Right hindlimb (tissue), 1 donor: ENCODE data around the gene MTERF4.
A peak's percentile ranks its signal among the peaks of the same experiment; 100 is the strongest.

ENCODE experiments used
- DNase-seq: peaks from one replicate; pipeline ENCODE4 v3.0.0-alpha.2; 2018

MTERF4 gene, protein sequence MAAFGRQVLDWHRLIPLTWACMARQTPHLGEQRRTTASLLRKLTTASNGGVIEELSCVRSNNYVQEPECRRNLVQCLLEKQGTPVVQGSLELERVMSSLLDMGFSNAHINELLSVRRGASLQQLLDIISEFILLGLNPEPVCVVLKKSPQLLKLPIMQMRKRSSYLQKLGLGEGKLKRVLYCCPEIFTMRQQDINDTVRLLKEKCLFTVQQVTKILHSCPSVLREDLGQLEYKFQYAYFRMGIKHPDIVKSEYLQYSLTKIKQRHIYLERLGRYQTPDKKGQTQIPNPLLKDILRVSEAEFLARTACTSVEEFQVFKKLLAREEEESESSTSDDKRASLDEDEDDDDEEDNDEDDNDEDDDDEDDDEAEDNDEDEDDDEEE

DNA sequence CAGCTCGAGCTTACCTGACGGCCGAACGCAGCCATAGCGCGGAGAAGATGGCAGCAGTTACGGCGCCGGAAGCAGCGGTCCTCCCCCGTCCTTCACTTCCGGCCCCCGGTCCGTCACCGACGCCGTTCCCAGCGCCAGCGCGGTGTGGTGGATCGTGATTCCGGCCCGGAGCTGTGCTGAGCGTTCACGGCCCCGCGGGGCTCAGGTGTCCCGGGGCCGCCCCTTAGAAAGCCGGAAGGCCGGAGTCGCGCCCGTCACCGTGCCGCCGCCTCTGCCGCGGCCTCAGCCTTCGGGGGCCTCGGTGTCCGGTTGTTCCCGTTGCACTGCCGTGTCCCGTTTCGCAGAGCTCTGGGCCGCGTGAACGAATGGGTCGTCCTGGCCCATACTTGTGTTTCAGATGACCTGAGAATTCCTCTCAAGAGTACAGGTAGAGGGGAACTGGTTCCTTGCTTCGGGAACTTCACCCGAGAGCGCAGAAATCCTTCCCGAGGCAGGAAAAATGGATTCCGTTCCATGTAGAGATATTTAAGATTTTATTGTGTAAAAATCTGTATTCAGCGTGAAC is at the start of gene MTERF4:
TSS of gene MTERF4 (minus strand) at position 49 of the 565 bp plus-strand sequence. CDS start at position 35, 14 bp downstream.
- DNase-seq: peak; percentile 91

DNA sequence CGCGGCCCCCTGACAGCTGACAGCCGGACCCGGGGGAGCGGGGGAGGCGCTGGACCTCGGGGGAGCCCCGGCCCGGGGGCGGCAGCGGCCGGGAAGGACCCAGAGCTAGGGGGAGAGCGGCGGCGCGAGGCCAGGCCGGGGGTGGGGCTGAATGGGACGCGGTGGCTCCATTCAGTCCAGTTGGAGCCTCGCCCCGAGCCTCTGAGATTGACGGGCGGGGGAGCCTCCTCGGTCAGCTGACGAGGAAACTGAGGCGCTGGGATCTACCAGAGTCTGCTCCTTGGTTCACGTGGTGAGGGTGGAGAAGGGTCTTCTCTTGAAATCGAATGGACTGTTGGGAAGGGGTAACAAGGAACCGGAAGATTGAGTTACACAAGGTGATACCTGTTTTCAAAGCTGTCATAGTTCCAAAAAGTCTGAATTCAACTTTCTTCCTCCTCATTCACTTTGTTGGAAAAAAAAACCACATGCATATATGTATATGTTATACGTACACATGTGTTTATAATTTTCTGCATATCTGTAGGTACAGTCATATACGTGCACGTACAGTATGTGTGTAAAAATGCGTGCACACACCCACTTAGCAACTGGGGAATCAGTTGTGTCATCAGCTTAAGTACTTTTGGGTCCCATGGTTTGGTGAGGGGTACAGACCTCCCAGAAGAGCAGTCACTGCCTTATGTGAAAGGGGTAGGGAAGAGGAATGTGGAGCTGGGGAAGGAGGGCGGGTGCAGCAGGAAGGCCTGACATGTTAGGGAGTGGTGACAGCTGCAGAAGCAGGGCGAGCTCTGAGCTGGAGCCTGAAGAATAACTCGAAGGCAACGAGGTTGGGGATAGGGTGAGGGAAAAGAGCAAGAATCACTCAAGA is 48.8 kb upstream of the MTERF4 start:
- DNase-seq: no peak

DNA sequence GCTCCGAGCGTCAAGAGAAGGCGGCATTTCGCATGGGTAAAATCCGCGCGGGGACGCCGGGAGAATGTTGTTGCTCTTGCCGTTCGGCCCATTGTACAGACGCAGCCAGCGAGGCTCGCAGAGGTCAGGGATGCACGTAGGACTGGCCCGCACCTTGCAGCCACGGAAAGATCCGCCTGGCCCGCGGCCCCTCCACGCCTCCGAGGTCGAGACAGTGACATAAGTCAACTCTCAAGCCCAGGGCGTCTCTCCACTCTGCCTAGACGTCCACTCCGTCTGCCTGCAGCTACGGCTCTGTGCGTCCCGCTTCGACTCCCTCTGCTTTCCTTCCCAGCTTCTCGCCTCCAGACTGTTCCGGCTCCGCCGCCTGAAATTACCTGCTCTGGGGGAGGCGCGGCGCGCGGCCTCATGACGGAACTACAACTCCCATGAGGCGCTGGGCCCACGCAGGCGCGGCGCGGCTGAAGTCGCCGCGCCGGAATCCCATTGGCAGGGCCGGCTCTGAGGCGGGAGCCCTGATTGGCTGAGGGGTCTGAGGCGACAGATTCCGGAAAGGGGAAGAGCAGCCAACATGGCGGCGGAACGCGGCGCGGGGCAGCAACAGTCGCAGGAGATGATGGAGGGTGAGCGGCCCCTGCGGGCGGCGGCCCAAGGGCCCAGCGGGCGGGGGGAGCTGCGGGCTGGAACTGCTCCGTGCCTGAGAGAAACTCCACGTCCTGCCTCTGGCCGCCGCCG is 48.0 kb upstream of the MTERF4 start, which contains the start of gene PPP1R7:
TSS of gene PPP1R7 (plus strand) at position 543 of the 735 bp plus-strand sequence. CDS start at position 572, 29 bp downstream.
- peak; percentile 96 for DNase-seq

DNA sequence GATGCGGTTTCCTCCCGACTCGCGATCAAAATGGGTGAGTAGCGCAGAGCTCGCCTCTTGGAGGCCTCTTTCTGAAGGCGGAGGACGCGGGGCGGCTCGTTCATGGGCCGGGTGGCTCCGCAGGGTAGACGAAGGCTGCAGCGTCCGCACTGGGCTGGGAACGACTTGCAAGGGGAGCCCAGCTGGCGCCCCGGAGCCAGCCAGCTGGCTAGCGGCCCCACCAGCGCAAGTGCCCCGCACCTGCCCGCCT is 47.5 kb upstream of the MTERF4 start:
- DNase-seq: no peak

DNA sequence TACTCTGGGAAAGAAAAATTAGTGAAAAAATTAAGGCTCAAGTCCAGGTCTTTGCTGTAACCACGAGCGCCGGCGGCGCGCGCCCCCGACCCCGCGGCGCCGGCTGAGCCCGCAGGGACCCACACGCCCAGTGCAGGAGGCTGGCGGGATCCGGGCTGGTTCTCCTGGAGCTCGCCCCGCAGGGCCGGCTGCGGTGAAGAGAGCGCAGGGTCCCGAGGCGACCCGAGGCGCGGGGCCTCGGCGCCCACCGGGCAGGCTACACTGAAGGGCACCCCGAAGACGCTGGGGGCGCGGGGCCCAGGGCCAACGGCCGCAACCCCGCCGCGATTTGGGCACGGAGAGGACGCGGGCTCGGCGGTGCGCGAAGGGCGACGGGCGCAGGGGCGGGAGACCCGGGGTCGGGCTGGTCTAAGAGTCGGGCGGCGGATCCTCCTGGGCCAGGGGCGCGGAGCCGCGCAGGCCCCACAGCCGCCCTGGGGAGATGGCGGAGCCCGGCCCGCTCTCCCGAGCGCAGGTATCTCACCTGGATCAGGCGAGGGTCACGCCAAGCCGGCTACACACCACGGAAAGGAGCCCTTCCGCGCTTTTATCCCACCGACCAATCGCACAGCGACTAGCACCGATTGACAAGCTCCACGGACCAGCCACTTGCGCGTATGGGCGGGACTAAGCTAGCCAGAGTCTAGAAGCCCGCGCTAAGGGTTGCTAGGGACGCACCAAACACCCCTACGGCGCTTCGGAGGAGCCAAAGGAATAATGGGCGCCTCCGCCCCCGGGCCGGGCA is 47.0 kb upstream of the MTERF4 start, which contains the start of gene PASK:
TSS of gene PASK (minus strand) at position 582 of the 784 bp plus-strand sequence. CDS start 6,440 bp downstream, outside the sequence.
- peak; percentile 95 for DNase-seq

DNA sequence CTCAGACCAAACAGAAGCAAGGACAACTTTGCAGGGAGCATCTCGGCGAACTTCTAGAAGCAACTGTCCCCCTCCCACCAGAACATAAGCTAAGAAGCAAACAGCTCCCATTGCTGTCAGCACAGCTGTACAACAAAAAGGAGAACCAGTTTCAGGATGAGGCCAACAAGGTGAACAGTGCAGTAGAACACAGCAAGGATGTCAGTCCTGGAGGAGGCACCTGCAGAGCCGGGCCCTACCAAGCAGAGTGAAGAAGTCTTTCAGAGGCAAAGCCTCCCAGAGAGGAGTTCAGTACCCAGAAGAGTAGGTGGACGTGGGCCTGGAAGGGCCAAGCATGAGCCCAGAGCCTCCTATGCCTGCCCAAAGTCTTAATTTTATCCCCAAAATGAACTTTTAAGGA is 46.2 kb upstream of the MTERF4 start:
- DNase-seq: no peak

DNA sequence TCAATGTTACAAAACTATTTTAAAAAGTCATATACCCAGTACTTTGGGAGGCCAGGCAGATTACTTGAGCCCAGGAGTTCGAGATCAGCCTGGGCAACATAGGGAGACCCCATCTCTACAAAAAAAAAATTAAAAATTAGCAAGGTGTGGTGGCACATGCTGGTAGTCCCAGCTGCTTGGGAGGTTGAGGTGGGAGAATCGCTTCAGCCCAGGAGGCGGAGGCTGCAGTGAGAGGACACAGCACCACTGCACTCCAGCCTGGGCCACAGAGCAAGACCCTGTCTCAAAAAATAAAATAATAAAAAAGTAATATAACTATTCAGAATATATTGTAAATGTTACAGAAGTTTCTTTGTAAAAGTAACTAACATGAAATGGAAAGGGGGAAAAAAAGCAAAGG is 45.2 kb upstream of the MTERF4 start:
- no peak for DNase-seq

DNA sequence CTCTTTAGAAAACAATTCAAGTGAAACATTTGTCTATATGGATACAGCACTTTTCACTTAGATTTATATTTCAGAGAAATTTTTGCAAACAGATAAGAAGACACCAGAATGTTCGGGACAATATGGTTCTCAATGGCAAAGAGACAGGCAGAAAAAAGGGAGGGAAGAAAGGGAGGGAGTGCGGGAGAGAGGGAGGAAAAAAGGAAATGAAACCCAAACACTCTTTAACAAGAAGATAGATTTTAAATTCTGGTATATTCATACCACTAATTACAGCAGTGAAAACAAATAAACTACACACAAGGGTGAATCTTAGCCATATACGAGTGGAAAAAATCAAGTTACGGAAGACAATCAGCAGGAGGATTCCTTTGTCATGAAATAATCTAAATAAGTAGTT is 44.2 kb upstream of the MTERF4 start:
- no peak for DNase-seq

DNA sequence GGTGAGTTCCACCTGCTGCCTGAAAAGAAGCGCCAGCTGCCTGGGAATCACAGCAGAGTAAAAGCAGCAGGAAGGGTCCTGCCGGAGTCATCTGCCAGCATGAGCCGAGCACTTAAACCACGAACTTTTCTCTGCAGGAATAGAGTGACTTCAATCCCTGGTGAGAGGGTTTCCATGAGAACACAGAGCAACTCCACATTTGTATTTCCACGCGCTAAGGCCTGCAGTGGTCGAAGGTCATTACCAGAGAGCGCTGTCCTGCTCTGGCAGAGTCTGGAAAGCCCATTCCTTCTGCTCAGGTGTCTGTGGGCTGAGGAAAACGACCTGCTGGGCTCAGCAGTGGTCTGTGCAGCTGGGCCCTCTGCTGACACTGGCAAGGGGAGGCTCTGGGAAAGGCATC is 40.5 kb upstream of the MTERF4 start:
- DNase-seq: no peak

DNA sequence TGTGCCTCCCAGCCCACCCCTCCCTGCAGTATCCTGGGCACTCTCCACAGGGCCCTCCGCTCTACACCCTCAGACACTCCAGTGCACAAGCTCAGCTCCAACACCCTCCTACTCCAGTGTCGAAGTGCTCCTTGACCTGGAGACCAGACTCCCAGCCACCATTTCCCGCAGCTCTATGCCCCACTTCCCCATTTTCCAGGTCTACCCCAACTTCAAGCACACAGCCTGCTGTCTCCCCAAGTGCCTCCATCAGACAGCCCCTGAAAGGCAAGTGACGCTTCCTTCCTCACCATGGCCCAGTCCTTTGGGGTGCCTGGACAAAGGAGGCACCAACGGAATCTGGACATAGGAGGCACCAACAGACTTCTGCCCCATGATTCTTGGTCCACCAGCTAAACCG is 40.0 kb upstream of the MTERF4 start:
- DNase-seq: no peak

DNA sequence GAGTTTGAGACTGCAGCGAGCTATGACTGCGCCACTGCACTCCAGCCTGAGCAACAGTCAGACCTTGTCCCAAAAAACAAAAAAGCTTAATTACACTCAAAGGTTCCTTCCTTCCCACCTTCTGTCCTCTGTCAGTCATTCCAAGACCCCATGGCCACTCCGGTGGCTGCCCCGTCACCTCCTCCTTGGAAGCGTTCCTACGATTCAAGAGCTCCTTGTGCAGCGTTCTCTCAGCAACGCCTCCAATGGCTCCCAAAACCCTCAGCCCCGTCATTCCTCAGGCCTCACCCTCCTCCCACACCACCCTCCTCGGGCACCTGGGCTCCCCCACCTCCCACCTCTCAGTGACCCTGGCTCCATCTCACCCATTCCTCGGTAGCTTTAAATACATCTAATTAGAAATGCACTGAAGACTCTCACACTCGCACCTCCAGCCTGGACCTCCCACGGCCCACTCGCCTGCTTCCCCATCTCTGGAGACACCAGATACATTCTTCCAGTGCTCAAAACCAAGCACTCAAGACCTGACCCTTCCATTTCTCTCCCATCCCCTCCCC is 39.2 kb upstream of the MTERF4 start:
- no peak for DNase-seq

DNA sequence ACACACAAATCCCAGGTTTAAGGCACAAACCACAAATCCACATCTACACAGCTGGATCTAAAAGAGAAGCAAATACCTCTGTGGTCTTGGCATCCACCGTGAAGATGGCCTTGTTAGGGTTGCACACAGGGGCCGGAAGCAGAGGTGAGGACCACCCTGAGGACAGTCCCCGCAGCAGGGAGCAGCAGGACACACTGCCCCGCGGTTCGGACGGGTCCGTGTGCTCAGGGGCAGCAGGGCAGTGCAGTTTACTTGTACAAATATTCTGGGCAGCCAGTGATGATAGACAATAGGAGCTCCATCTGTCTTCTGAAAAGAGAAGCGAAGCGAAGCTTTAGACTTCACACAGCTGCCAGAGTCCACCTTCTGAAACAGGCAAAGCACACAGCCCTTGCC is 38.4 kb upstream of the MTERF4 start:
- no peak for DNase-seq

DNA sequence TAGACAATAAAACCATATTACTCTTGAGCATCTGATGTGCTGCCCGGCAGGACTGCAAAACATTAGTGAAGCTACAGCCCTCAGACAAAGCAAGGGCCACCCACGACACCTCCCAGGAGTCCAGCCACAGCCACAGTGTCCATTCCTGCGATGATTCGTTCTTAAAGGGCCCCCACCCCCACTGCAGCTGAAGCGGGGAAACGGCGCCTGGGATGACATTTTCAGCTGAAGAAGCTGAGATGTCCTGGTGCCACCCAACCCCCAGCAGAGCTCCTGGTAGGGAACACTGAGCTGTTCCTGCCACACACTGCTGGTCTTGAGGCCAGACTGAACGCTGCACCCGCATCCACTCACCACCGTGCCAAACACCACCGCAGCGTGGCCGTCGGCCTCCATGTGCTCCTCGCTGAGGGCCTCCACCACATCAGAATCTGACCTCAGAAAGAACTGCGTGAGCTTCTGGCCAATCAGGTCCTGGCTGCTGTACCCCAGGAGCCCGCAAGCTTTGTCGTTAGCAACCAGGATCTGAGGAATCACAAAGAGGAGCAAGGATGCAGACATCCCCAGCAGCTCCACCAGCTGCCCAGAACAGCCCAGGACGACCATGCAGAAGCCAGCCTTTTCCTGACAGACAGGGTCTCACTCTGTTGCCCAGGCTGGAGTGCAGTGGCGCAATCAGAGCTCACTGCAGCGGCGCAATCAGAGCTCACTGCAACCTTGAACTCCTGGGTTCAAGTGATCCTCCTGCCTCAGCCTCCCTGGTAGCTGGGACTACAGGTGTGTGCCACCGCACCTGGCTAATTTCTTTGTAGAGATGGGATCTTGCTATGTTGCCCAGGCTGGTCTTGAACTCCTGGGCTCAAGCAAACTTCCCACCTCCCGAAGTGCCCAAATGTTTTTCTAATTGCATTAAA is 37.7 kb upstream of the MTERF4 start:
- DNase-seq: no peak

DNA sequence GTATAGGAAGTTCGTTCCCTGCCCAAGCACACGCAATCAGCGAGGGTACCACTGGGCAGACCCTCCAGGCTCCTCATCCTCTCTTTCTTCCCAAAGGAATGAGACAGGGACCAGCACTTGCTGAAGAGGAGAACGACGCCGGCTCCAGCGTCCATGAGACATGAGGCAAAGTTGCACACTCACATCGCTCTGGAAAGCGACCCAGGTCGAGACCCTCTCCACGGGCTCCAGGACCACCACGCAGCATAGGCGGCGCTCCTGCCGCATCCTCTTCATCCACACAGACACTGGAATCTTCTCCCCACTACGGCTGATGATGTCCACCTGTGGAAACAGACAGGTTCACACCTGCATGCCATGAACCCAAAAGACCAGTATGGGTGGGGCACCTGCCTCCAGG is 36.4 kb upstream of the MTERF4 start:
- DNase-seq: no peak

DNA sequence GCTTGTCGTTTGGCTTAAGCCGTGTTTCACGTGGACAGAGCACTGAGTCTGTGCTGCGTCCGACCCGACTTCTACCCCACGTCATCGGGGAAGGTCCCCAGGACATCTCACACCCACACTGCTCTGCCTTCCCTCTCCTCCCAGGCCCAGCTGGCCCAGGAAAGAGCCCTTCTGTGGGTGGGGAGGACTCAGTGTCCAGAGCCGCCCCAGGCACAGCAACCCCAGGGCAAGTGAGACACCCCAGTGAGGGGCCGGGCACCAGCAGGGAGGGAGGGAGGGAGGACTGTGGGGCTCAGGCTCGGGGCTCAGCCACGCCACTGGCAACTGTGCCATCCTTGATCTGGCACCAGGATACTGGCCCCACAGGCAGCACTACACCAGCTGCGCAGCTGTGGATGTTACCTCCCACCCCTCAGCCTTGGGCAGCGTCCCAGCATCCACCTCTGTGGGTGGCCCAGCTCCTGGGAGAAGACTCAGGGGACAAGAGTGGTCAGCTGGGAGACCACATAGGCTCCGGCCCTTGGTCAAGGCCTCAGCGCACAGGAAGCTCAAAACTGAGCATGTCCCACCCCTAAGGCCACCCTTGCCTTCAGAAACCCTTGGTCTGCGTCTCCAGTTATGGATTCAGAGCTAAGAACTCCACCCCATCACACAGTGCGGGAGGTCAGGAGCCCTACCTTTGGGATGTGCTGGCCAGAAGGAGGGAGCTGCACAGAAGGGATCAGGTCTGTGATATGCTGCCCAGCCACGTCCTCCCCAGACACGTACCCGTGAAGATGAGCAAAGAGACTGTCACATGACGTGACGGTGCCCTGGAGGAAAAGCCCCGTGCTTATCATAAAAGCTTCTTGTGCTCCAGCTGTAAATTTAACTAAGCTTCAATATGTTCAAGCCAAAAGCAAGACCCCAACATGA is 35.4 kb upstream of the MTERF4 start:
- no peak for DNase-seq

DNA sequence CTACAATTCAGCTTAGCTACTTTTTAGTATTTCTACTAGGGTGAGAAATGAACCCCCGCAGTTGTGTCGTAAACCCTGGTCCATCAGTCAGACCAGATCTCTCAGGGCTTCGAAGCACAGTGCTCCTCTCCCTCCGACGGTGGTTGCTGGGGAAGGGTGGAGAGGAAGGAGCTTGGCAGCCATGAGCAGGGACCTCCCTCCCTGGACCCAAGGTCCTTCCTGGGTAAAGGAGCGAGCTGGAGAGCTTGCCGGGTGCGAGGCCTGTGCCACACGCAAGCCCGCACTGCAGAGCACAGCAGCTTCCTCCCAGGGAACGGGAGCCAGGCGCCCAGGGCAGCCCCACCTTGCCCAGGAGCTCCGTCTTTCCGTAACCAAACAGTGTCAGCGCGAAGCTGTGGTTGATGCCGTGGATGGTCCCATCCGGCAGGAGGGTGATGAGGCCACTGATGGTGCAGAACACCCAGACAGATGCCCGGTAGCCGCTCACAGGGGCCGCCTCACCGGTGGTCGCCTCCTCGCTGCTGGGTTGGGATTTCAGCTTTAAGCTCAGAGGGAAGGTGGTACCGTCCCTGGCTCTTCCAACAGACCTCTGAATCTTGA is 34.7 kb upstream of the MTERF4 start:
- no peak for DNase-seq

DNA sequence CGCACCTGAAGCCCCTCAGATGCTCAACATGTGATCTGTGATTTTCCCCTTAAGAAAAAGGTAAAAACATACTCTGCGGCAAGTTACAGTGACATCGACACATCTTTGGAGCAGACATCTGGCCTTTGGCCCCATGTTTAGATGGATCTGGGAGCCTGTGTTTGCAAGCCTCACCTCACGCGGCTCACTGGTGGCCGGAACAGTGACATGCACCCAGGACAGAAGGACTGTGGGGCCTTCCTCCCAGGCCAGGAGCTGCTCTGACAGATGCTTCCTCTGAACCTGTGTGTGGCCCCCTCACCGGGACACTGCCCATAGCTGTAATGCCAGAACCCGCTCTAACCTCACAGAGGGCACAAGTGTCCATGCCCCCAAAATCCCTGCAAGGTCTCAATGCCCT is 34.1 kb upstream of the MTERF4 start:
- no peak for DNase-seq

DNA sequence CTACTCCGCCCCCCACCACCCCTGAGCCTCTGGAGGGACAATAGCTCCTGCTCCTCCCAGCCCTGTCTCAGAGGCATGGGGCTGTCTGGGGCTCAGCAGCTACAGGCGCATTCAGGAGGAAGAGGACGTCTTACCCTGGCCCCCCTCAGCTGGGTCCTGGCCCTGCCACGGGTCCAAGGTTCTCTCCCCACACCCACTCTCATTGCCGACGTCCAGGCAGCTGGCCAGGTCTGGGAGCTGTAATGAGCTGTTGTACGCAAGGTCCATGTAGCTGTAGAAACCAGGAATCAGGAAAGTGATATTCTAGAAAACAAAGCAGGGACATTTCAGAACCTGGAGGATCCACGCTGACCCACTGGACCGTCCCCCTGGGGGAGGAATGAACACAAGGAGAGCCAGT is 33.6 kb upstream of the MTERF4 start:
- peak; percentile 43 for DNase-seq

DNA sequence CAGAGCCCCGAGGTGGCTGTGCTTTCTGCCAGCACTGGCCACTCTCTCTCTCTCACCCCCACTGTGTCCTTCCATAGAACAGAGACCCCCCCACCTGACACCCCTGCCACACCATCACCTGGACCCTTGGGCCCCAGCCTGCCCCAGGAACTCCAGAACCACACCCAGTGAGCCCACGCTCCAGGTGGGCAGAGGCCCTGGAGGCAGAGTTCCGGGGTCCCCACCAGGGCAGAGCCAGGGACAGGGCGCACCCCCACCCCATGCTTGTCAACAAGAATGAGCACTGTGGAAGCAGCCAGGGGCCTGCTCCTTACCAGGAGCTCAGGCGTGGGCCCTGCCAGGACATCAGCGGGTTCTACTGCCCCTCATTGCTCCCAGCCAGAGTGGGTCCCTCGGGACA is 32.6 kb upstream of the MTERF4 start:
- no peak for DNase-seq
